ENCODE measurements around the gene SUCLG2.
A peak's percentile ranks its signal among the peaks of the same experiment; 100 is the strongest.

SUCLG2 gene

DNA sequence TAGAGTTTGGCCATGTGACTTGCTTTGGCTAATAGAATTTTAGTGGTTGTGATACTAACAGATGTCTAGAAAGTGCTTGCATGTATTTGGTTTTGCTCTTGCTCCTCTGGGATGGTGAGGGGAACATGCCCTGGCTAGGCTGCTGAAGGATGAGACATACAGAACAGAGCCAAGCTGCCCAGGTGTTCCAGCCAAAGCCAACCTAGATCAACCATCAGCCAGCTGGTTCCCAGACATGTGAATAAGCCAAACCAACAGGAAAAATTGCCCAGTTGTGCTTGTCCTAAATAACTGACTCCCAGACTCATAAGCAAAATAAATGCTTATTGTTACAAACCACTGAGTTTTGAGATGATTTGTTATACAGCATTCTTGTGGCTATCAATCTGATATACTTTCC, 292.6 kb downstream of the SUCLG2 start:
- H3K27ac ChIP-seq: no peak overlapping the region

DNA sequence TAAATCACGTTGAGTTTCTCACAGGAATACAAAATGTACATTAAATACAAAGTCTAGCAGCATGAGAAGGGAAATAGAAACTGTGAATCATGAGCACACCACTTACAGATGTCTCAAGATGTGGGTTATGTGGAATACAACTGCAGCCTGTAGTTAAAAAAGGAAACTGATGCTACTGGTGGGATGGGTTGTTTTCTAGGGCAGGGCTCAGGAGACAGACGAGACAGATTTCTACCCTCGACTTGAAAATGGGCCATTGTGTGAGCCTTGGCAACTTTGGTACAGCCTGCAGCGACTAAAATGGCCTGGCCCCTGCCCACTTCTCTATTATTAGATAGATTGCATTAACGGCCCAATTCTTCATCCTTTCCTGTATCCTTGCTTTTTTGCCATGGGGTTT, 293.1 kb downstream of the SUCLG2 start:
- no peak for TF ChIP-seq ZFX (IDR thresholded peaks at IDR 0.05)
- TF ChIP-seq, protein P1, sequence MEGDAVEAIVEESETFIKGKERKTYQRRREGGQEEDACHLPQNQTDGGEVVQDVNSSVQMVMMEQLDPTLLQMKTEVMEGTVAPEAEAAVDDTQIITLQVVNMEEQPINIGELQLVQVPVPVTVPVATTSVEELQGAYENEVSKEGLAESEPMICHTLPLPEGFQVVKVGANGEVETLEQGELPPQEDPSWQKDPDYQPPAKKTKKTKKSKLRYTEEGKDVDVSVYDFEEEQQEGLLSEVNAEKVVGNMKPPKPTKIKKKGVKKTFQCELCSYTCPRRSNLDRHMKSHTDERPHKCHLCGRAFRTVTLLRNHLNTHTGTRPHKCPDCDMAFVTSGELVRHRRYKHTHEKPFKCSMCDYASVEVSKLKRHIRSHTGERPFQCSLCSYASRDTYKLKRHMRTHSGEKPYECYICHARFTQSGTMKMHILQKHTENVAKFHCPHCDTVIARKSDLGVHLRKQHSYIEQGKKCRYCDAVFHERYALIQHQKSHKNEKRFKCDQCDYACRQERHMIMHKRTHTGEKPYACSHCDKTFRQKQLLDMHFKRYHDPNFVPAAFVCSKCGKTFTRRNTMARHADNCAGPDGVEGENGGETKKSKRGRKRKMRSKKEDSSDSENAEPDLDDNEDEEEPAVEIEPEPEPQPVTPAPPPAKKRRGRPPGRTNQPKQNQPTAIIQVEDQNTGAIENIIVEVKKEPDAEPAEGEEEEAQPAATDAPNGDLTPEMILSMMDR (conservative IDR thresholded peaks at IDR 0.05): no peak
- no peak overlapping the region for H3K27ac ChIP-seq

More for the DNA sequence above, 292.6 kb downstream of the SUCLG2 start:
- TF ChIP-seq ZFX (IDR thresholded peaks at IDR 0.05): no peak
- TF ChIP-seq, protein P1 (conservative IDR thresholded peaks at IDR 0.05): no peak

DNA sequence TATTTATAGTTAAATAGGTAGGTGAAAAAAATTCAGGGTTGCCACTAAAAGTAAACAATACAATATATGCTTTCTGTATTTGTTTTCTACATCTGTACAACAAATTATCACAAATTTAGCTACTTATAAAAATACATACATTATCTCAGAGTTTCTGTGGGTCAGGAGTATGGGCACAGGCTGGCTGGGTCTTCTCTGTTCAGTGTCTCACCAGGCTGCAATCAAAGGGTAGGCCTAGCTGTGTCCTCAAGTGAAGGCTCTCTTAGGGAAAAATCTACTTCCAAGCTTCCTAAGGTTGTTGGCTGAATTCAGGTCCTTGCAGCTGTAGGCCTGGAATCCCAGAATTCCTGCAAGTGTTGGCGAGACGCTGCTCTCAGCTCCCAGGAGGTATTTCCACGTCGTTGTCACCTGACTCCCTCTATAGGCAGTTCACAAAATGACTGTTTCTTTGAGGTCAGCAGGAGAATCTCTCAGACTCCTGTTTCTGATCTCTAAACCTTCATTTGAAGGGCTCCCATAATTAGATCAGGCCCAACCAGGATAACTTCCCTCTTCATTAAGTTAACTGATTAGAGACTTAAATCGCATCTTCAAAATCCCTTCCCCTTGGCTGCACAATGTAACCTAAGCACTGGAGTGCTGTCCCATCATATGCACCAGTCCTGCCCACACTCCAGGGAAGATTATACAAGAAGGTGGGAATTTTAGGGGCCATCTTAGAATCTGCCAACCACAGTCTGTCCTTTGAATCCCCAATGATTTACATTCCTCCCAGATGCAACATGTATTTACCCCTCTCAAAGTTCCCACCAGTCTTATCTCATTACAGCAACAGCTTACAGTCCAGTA, 296.6 kb downstream of the SUCLG2 start:
- no peak overlapping the region for H3K27ac ChIP-seq
- TF ChIP-seq, protein P1 (conservative IDR thresholded peaks at IDR 0.05): peak; percentile 69
- no peak for TF ChIP-seq ZFX (IDR thresholded peaks at IDR 0.05)

DNA sequence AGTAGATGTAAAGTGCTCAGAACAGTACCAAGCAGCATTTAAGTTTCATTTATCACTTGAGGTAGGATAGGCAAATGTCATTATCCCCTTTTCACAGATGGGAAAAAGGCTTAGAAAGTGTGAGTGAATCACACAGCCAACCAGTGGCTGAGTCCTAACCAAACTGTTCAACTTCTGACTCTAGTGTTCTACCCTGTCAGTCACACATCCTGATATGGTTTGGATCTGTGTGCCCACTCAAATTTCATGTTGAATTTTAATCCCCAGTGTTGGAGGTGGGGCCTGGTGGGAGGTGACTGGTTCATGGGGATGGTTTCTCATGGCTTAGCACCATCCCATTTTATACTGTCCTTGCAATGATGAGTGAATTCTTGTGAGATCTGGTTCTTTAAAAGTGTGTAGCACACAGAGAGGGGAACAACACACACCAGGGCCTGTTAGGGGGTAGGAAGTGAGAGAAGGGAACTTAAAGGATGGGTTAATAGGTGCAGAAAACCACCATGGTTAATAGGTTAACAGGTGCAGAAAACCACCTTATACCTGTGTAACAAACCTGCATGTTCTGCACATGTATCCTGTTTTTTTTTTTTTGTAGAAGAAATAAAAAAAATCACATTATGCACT, 304.7 kb downstream of the SUCLG2 start:
- H3K27ac ChIP-seq: no peak overlapping the region
- no peak for TF ChIP-seq ZFX (IDR thresholded peaks at IDR 0.05)
- TF ChIP-seq, protein P1 (conservative IDR thresholded peaks at IDR 0.05): no peak

DNA sequence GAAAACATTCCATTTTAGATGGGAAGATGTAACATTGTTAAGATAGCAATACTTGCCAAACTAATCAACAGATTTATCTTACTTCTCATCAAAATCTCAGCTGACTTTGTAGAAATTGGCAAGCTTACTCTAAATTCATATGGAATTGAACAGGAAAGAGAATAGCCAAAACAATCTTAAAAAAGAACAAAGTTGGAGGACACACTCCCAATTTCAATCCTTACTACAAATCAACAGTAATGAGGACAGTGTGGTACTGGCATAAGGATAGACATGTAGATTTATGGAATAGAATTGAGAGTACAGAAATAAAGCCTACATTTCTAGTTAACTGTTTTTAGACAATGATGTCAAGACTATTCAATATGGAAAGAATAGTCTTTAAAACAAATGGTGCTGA, 308.3 kb downstream of the SUCLG2 start:
- TF ChIP-seq, protein P1 (conservative IDR thresholded peaks at IDR 0.05): no peak
- no peak for TF ChIP-seq ZFX (IDR thresholded peaks at IDR 0.05)
- H3K27ac ChIP-seq: no peak overlapping the region

DNA sequence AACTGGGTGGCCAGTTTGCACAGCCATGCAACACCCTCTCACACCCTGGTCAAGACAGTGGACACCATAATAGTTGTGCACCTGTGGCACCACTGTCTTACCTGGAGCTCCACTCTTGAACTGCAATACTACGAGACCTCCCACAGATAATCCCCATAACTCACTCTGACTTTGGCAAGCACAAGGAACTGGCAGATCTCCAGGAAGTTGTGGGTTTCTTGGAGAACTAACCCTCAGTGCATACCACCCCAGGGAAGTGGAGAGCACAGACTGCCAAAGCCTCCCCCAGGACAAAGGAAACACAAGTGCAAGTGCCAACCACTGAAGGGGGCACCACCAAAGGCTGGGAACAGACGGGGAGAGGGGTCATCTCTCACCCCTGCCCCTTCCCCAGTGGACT, 318.6 kb downstream of the SUCLG2 start:
- no peak for TF ChIP-seq ZFX (IDR thresholded peaks at IDR 0.05)
- TF ChIP-seq, protein P1 (conservative IDR thresholded peaks at IDR 0.05): no peak

DNA sequence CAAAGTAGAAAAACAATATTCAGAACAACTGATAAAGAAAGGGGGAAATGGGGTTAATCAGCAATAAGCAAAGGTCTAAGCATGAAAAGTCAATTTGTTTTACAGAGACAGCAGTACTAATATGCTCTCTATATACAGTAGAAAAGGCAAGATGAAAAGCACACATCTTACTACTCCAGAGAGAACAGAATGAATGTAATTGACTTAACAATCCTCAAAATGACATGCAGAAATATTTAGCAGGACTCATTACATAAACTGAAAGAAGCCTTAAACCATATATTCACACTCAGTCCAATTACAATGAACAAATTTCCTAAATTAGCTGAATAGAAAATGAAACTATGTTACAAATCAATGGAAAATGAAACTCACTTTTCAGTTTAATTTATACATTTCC, 319.8 kb downstream of the SUCLG2 start:
- no peak overlapping the region for H3K27ac ChIP-seq
- TF ChIP-seq, protein P1 (conservative IDR thresholded peaks at IDR 0.05): no peak
- TF ChIP-seq ZFX (IDR thresholded peaks at IDR 0.05): no peak

More for the DNA sequence above, 318.6 kb downstream of the SUCLG2 start:
- no peak overlapping the region for H3K27ac ChIP-seq

All from C4-2B (cell line).